SU-DHL-6 (cell line): ENCODE measurements around the gene PRKACA.
A peak's percentile ranks its signal among the peaks of the same experiment; 100 is the strongest.

Experiments used
- H2AFZ ChIP-seq: fragments of 200-600 bp; sonication (generic); 2 replicates; pipeline ENCODE4 v1.6.1; 2014; ENCODE audit warnings: low read depth, mild to moderate bottlenecking, moderate library complexity, mixed read lengths, antibody characterized with exemption, low read length; ENCODE audit not compliant: severe bottlenecking
- H3F3A ChIP-seq: fragments of 200-600 bp; shearing (Covaris generic); 2 replicates; pipeline ENCODE4 v1.6.0; 2016; ENCODE audit warnings: antibody characterized with exemption, mild to moderate bottlenecking; ENCODE audit not compliant: insufficient read depth
- H3K27ac ChIP-seq: fragments of 200-600 bp; sonication (generic); 2 replicates; pipeline ENCODE4 v1.5.1; 2016; ENCODE audit warnings: low read depth, mild to moderate bottlenecking, low read length, moderate library complexity, mixed read lengths
- H3K27me3 ChIP-seq: fragments of 200-600 bp; sonication (generic), shearing (Covaris generic); 2 replicates; pipeline ENCODE4 v1.6.0; 2014; ENCODE audit warnings: mild to moderate bottlenecking, low read length
- H3K36me3 ChIP-seq: fragments of 200-600 bp; sonication (generic); 2 replicates; pipeline ENCODE4 v1.6.1; 2014; ENCODE audit warnings: mild to moderate bottlenecking, low read length, mixed read lengths
- H3K4me2 ChIP-seq: fragments of 300-600, 200-600 bp; shearing (Covaris generic), sonication (generic); 2 replicates; pipeline ENCODE4 v1.6.0; 2014; ENCODE audit warnings: low read length, low read depth, mild to moderate bottlenecking; ENCODE audit not compliant: poor library complexity, severe bottlenecking
- H3K4me3 ChIP-seq: fragments of 200-600 bp; sonication (generic); 2 replicates; pipeline ENCODE4 v1.5.1; 2014; ENCODE audit warnings: antibody characterized with exemption, low read length, mild to moderate bottlenecking, mixed read lengths; ENCODE audit not compliant: insufficient read depth, poor library complexity, severe bottlenecking
- H3K79me2 ChIP-seq: fragments of 200-600 bp; sonication (generic); 2 replicates; pipeline ENCODE4 v1.6.1; 2014; ENCODE audit warnings: mild to moderate bottlenecking, low read length, moderate library complexity; ENCODE audit not compliant: insufficient read depth
- H3K9ac ChIP-seq: fragments of 200-600 bp; sonication (generic); 2 replicates; pipeline ENCODE4 v1.7.0; 2014; ENCODE audit warnings: mild to moderate bottlenecking, low read length
- H3K9me2 ChIP-seq: fragments of 200-600 bp; sonication (generic); replicated peaks from 2 replicates; pipeline ENCODE4 v1.6.1; 2014; ENCODE audit warnings: low read length; ENCODE audit not compliant: insufficient read depth
- H3K9me3 ChIP-seq: fragments of 200-600 bp; sonication (generic); 2 replicates; pipeline ENCODE4 v1.6.1; 2014; ENCODE audit warnings: low read length, mixed read lengths; ENCODE audit not compliant: insufficient read depth
- H4K20me1 ChIP-seq: fragments of 200-600 bp; sonication (generic); 2 replicates; pipeline ENCODE4 v1.6.1; 2014; ENCODE audit warnings: low read depth, mild to moderate bottlenecking, antibody characterized with exemption, low read length, moderate library complexity, mixed read lengths
- CTCF ChIP-seq: fragments of 200-600 bp; sonication (generic); IDR thresholded peaks from one replicate; pipeline ENCODE4 v1.5.1; 2017; ENCODE audit warnings: antibody characterized with exemption, mild to moderate bottlenecking, low read length, moderate library complexity; ENCODE audit not compliant: insufficient read depth, poor library complexity, severe bottlenecking
- EZH2phosphoT487 ChIP-seq: fragments of 200-600 bp; sonication (generic), shearing (Covaris generic); conservative IDR thresholded peaks from 2 replicates; pipeline ENCODE4 v1.6.1; 2018; ENCODE audit warnings: mild to moderate bottlenecking, antibody characterized with exemption, low read length, moderate library complexity, mixed read lengths

Gene PRKACA

GRCh38 chr19:14078411-14078810, 39.2 kb downstream of the PRKACA start:
- H3K9me2 ChIP-seq = no peaks in the 10 kb centered on the region
- H3K79me2 ChIP-seq = no peaks in the 10 kb centered on the region
- H4K20me1 ChIP-seq = no peaks in the 10 kb centered on the region
- no peaks in the 10 kb centered on the region for H3K9me3 ChIP-seq
- H3K9ac ChIP-seq = no peak overlapping the region
- no peaks in the 10 kb centered on the region for H3K27me3 ChIP-seq
- no peaks in the 10 kb centered on the region for H3K36me3 ChIP-seq
- no peak overlapping the region for H2AFZ ChIP-seq
- H3F3A ChIP-seq = no peaks in the 10 kb centered on the region; the same call in 1 of the 2 replicates
- H3K27ac ChIP-seq = no peak overlapping the region
- TF ChIP-seq CTCF (no peak), EZH2phosphoT487 (no peak)
- no peak overlapping the region for H3K4me2 ChIP-seq
- H3K4me3 ChIP-seq = no peak overlapping the region

- Histone ChIP-seq H2AFZ (peak overlapping the region; percentile 61), H3K27ac (peak overlapping the region; percentile 43), H3K9ac (peak overlapping the region; percentile 58)
Observed at GRCh38 chr19:14073925-14074838, 43.4 kb downstream of the PRKACA start.

GRCh38 chr19:14073261-14073924, 44.2 kb downstream of the PRKACA start:
- TF ChIP-seq EZH2phosphoT487 (no peak), CTCF (peak; percentile 16)
- H3F3A ChIP-seq = no peaks in the 10 kb centered on the region; the same call in 1 of the 2 replicates
- peak overlapping the region; percentile 99 for H3K4me2 ChIP-seq
- H4K20me1 ChIP-seq = no peaks in the 10 kb centered on the region
- no peaks in the 10 kb centered on the region for H3K36me3 ChIP-seq
- H3K27ac ChIP-seq = peak overlapping the region; percentile 43
- H3K79me2 ChIP-seq = no peaks in the 10 kb centered on the region
- H3K4me3 ChIP-seq = peak overlapping the region; percentile 62
- peak overlapping the region; percentile 58 for H3K9ac ChIP-seq
- no peaks in the 10 kb centered on the region for H3K27me3 ChIP-seq
- H3K9me2 ChIP-seq = no peaks in the 10 kb centered on the region
- no peaks in the 10 kb centered on the region for H3K9me3 ChIP-seq
- peak overlapping the region; percentile 77 for H2AFZ ChIP-seq

More at GRCh38 chr19:14073925-14074838, 43.4 kb downstream of the PRKACA start:
- Histone ChIP-seq H3K9me3 (no peaks in the 10 kb centered on the region), H3K36me3 (no peaks in the 10 kb centered on the region), H3K4me2 (peak overlapping the region; percentile 99), H3F3A (no peaks in the 10 kb centered on the region; the same call in 1 of the 2 replicates), H3K4me3 (peak overlapping the region; percentile 58), H4K20me1 (no peaks in the 10 kb centered on the region), H3K79me2 (no peaks in the 10 kb centered on the region), H3K27me3 (no peaks in the 10 kb centered on the region), H3K9me2 (no peaks in the 10 kb centered on the region)
- no peak for TF ChIP-seq EZH2phosphoT487
- TF ChIP-seq CTCF = no peak
